GM10266 (cell line): Measurements from ENCODE around the gene ESCO1.
"Not testable (repeated sequence)": the region's sequence is repeated elsewhere in the genome, so short reads cannot be mapped to it uniquely, and the experiment has no call there.

ENCODE experiments used
- DNase-seq: peaks from one replicate; pipeline ENCODE4 v3.0.0; 2012; ENCODE audit errors: extremely low spot score
- CTCF ChIP-seq: IDR thresholded peaks from 2 replicates; pipeline ENCODE4 v1.5.1; 2012; ENCODE audit warnings: mild to moderate bottlenecking, low read depth; ENCODE audit not compliant: control insufficient read depth, insufficient read depth; ENCODE audit errors: missing control alignments

The ESCO1 gene

GRCh38 chr18:21599585-21600525 lies 649 bp downstream of the ESCO1 start:
- DNase-seq = peak; percentile 66
- no peak for TF ChIP-seq CTCF

GRCh38 chr18:21598726-21599584 lies 1.5 kb downstream of the ESCO1 start:
- no peak for TF ChIP-seq CTCF
- DNase-seq = no peak

GRCh38 chr18:21597620-21598019 lies 2.9 kb downstream of the ESCO1 start:
- DNase-seq = no peak
- no peak for TF ChIP-seq CTCF

- TF ChIP-seq CTCF = no peak
Measured at GRCh38 chr18:21593540-21594257, 6.8 kb downstream of the ESCO1 start.

GRCh38 chr18:21592361-21592760 lies 8.1 kb downstream of the ESCO1 start:
- DNase-seq = not testable (repeated sequence)

More at GRCh38 chr18:21593540-21594257, 6.8 kb downstream of the ESCO1 start:
- DNase-seq = no peak

GRCh38 chr18:21584391-21584790 lies 16.1 kb downstream of the ESCO1 start:
- TF ChIP-seq CTCF = no peak
- DNase-seq = no peak

- no peak for TF ChIP-seq CTCF
- DNase-seq = no peak
Measured at GRCh38 chr18:21575656-21576055, 24.8 kb downstream of the ESCO1 start.
